MM.1S (cell line): ENCODE data around the gene KIF17.

Experiments
- CTCF ChIP-seq: fragments of 300-600 bp; sonication (generic); IDR thresholded peaks from 2 replicates; pipeline ENCODE4 v1.5.1; 2016; ENCODE audit warnings: antibody characterized with exemption, low read length, mixed read lengths
- EZH2 ChIP-seq: fragments of 300-600 bp; sonication (generic); optimal IDR thresholded peaks from 2 replicates; pipeline ENCODE3; 2017; ENCODE audit warnings: low read depth, mild to moderate bottlenecking, antibody characterized with exemption, low read length, mixed read lengths

GRCh38 chr1:20616847-20617487 is 100.8 kb downstream of the KIF17 start:
- TF ChIP-seq EZH2 (no peak), CTCF (no peak)
